Trophoblast cell (in vitro differentiated cells and primary cell): ENCODE results near the gene ATXN1.

Experiments used
- DNase-seq, 2 donors: peaks; one replicate each; pipeline ENCODE4 v3.0.0-alpha.2; 2016
- H2AFZ ChIP-seq: 2 replicates; pipeline ENCODE4 v1.6.1; 2013; ENCODE audit warnings: low read length, moderate library complexity, mild to moderate bottlenecking; ENCODE audit not compliant: insufficient read depth, poor library complexity
- H2AK5ac ChIP-seq: 2 replicates; pipeline ENCODE4 v1.6.1; 2013; ENCODE audit warnings: mild to moderate bottlenecking, low read length
- H2BK120ac ChIP-seq: 2 replicates; pipeline ENCODE4 v1.6.1; 2013; ENCODE audit warnings: low read length, mild to moderate bottlenecking, moderate library complexity; ENCODE audit not compliant: insufficient read depth, poor library complexity
- H2BK12ac ChIP-seq: 2 replicates; pipeline ENCODE4 v1.6.1; 2013; ENCODE audit warnings: mild to moderate bottlenecking, low read length, moderate library complexity
- H2BK5ac ChIP-seq: 2 replicates; pipeline ENCODE4 v1.6.1; 2013; ENCODE audit warnings: low read length, low read depth, moderate library complexity, mild to moderate bottlenecking; ENCODE audit not compliant: poor library complexity
- H3K14ac ChIP-seq: 2 replicates; pipeline ENCODE4 v1.6.1; 2013; ENCODE audit warnings: mild to moderate bottlenecking, low read length
- H3K18ac ChIP-seq: 2 replicates; pipeline ENCODE4 v1.6.1; 2013; ENCODE audit warnings: mild to moderate bottlenecking, low read length
- H3K23ac ChIP-seq: 2 replicates; pipeline ENCODE4 v1.6.1; 2013; ENCODE audit warnings: low read length
- H3K27ac ChIP-seq: 2 replicates; pipeline ENCODE4 v1.5.1; 2013; ENCODE audit warnings: low read depth, mild to moderate bottlenecking, inconsistent platforms, low read length, moderate library complexity
- H3K27me3 ChIP-seq: 2 replicates; pipeline ENCODE4 v1.6.1; 2013; ENCODE audit warnings: inconsistent platforms, mild to moderate bottlenecking, low read length, moderate library complexity; ENCODE audit not compliant: insufficient read depth
- H3K36me3 ChIP-seq, 2 experiments: 1 replicate in 1 of 2; 2 replicates in 1 of 2; pipeline ENCODE4 v1.6.1; 2013; ENCODE audit warnings: low read length in 2 of 2, mild to moderate bottlenecking in 2 of 2, moderate library complexity in 1 of 2; ENCODE audit not compliant: insufficient read depth in 2 of 2, control insufficient read depth in 1 of 2
- H3K4ac ChIP-seq: 2 replicates; pipeline ENCODE4 v1.6.1; 2013; ENCODE audit warnings: low read depth, mild to moderate bottlenecking, low read length, moderate library complexity
- H3K4me1 ChIP-seq, 2 experiments: 1 replicate in 1 of 2; 2 replicates in 1 of 2; pipeline ENCODE4 v1.6.1; 2013; ENCODE audit warnings: low read length in 2 of 2, mild to moderate bottlenecking in 2 of 2, moderate library complexity in 1 of 2; ENCODE audit not compliant: insufficient read depth in 2 of 2, control insufficient read depth in 1 of 2
- H3K4me2 ChIP-seq: 2 replicates; pipeline ENCODE4 v1.6.1; 2013; ENCODE audit warnings: inconsistent platforms, mild to moderate bottlenecking, low read length, moderate library complexity
- H3K4me3 ChIP-seq: 2 replicates; pipeline ENCODE4 v1.5.1; 2013; ENCODE audit warnings: mild to moderate bottlenecking, low read depth, low read length, inconsistent platforms
- H3K79me1 ChIP-seq: one replicate; pipeline ENCODE4 v1.6.1; 2013; ENCODE audit warnings: low read length
- H3K79me2 ChIP-seq: 2 replicates; pipeline ENCODE4 v1.6.1; 2013; ENCODE audit warnings: low read length, mild to moderate bottlenecking; ENCODE audit not compliant: control insufficient read depth, insufficient read depth, poor library complexity
- H3K9ac ChIP-seq: 2 replicates; pipeline ENCODE4 v1.6.1; 2013; ENCODE audit warnings: mild to moderate bottlenecking, low read length
- H3K9me3 ChIP-seq: 2 replicates; pipeline ENCODE4 v1.6.1; 2013; ENCODE audit warnings: low read depth, mild to moderate bottlenecking, control low read depth, inconsistent platforms, low read length; ENCODE audit not compliant: insufficient read depth
- H4K12ac ChIP-seq: 2 replicates; pipeline ENCODE4 v1.6.1; 2013; ENCODE audit warnings: low read depth, mild to moderate bottlenecking, low read length, moderate library complexity
- H4K8ac ChIP-seq: 2 replicates; pipeline ENCODE4 v1.6.1; 2013; ENCODE audit warnings: low read depth, mild to moderate bottlenecking, low read length, moderate library complexity
- H4K91ac ChIP-seq: one replicate; pipeline ENCODE4 v1.6.1; 2013; ENCODE audit warnings: low read depth, mild to moderate bottlenecking, low read length, moderate library complexity
- WGBS: extraction: QIAGEN DNeasy Blood & Tissue Kit; methylation state at CpG from one replicate; pipeline ENCODE4 v1.1.7; 2013; ENCODE audit warnings: missing lambda C conversion rate; ENCODE audit not compliant: insufficient read length, insufficient coverage; ENCODE audit errors: extremely low coverage; 5-methylcytosine and 5-hydroxymethylcytosine counted together

ATXN1 gene

GRCh38 chr6:16769131-16769985 lies 8.1 kb upstream of the ATXN1 start:
- H3K79me2 ChIP-seq = no peaks in the 10 kb centered on the region
- DNase-seq = peak; percentile 31 to 61
- H2BK5ac ChIP-seq = no peak overlapping the region
- H4K8ac ChIP-seq = no peak overlapping the region
- H3K27me3 ChIP-seq = no peaks in the 10 kb centered on the region
- no peak overlapping the region for H3K14ac ChIP-seq
- no peaks in the 10 kb centered on the region for H3K36me3 ChIP-seq
- H2BK12ac ChIP-seq = no peak overlapping the region
- H2AK5ac ChIP-seq = no peak overlapping the region
- H3K18ac ChIP-seq = no peak overlapping the region
- no peak overlapping the region for H3K9ac ChIP-seq
- no peaks in the 10 kb centered on the region for H3K9me3 ChIP-seq
- no peak overlapping the region for H4K12ac ChIP-seq
- H2BK120ac ChIP-seq = no peak overlapping the region
- H2AFZ ChIP-seq = no peak overlapping the region
- H3K27ac ChIP-seq = no peak overlapping the region
- no peak overlapping the region for H3K23ac ChIP-seq
- H3K79me1 ChIP-seq = no peaks in the 10 kb centered on the region
- no peak overlapping the region for H4K91ac ChIP-seq
- no peak overlapping the region for H3K4ac ChIP-seq
- no peak overlapping the region for H3K4me3 ChIP-seq
- peak overlapping the region; percentile 21 for H3K4me2 ChIP-seq
- no CpG with 5 or more reads among the region's 8 CpGs for WGBS
- no peaks in the 10 kb centered on the region for H3K4me1 ChIP-seq

GRCh38 chr6:16768477-16768830 lies 7.2 kb upstream of the ATXN1 start:
- Histone ChIP-seq H3K9me3 (no peaks in the 10 kb centered on the region), H4K8ac (no peak overlapping the region), H3K4me1 (no peaks in the 10 kb centered on the region), H3K9ac (no peak overlapping the region), H3K4me2 (no peak overlapping the region), H3K27me3 (no peaks in the 10 kb centered on the region), H2AK5ac (no peak overlapping the region), H2AFZ (no peak overlapping the region), H3K23ac (no peak overlapping the region), H2BK12ac (peak overlapping the region; percentile 36), H2BK5ac (no peak overlapping the region), H3K27ac (no peak overlapping the region), H3K18ac (no peak overlapping the region), H3K79me1 (no peaks in the 10 kb centered on the region), H3K14ac (no peak overlapping the region), H4K91ac (no peak overlapping the region), H3K4ac (no peak overlapping the region), H2BK120ac (no peak overlapping the region), H3K79me2 (no peaks in the 10 kb centered on the region), H3K36me3 (no peaks in the 10 kb centered on the region), H3K4me3 (no peak overlapping the region), H4K12ac (no peak overlapping the region)
- no peak for DNase-seq
- no CpG with 5 or more reads among the region's 3 CpGs for WGBS

- Histone ChIP-seq H2BK12ac (peak overlapping the region; percentile 36), H4K12ac (no peak overlapping the region)
- WGBS = no CpG with 5 or more reads among the region's 2 CpGs
Observed at GRCh38 chr6:16767765-16768476, 6.7 kb upstream of the ATXN1 start.

GRCh38 chr6:16766836-16767745 lies 5.8 kb upstream of the ATXN1 start:
- Histone ChIP-seq H2AK5ac (peak overlapping the region; percentile 7), H3K4me2 (no peak overlapping the region), H3K4me3 (no peak overlapping the region), H4K12ac (no peak overlapping the region), H3K79me1 (peaks cover 1% of the 10 kb centered on the region), H3K9me3 (no peaks in the 10 kb centered on the region), H3K14ac (no peak overlapping the region), H3K9ac (no peak overlapping the region), H4K91ac (peak overlapping the region; percentile 28), H3K27me3 (no peaks in the 10 kb centered on the region), H2BK120ac (no peak overlapping the region), H2AFZ (no peak overlapping the region), H3K18ac (no peak overlapping the region), H3K36me3 (no peaks in the 10 kb centered on the region), H2BK5ac (peak overlapping the region; percentile 39), H3K23ac (no peak overlapping the region), H3K4ac (no peak overlapping the region), H4K8ac (no peak overlapping the region), H3K4me1 (peaks cover 0 to 2% of the 10 kb centered on the region in 2 experiments), H3K79me2 (no peaks in the 10 kb centered on the region), H3K27ac (no peak overlapping the region), H2BK12ac (peak overlapping the region; percentile 73)
- no CpG with 5 or more reads among the region's 7 CpGs for WGBS
- no peak for DNase-seq

More at GRCh38 chr6:16767765-16768476, 6.7 kb upstream of the ATXN1 start:
- H2BK5ac ChIP-seq = no peak overlapping the region
- no peak overlapping the region for H3K4me3 ChIP-seq
- H4K91ac ChIP-seq = no peak overlapping the region
- H2AFZ ChIP-seq = no peak overlapping the region
- no peaks in the 10 kb centered on the region for H3K36me3 ChIP-seq
- H3K9me3 ChIP-seq = no peaks in the 10 kb centered on the region
- no peak overlapping the region for H3K27ac ChIP-seq
- no peak overlapping the region for H3K9ac ChIP-seq
- no peak overlapping the region for H3K4me2 ChIP-seq
- no peak overlapping the region for H3K14ac ChIP-seq
- no peak for DNase-seq
- H4K8ac ChIP-seq = no peak overlapping the region
- no peaks in the 10 kb centered on the region for H3K4me1 ChIP-seq
- H3K18ac ChIP-seq = no peak overlapping the region
- no peaks in the 10 kb centered on the region for H3K27me3 ChIP-seq
- H3K23ac ChIP-seq = no peak overlapping the region
- H2AK5ac ChIP-seq = no peak overlapping the region
- H3K4ac ChIP-seq = no peak overlapping the region
- no peaks in the 10 kb centered on the region for H3K79me2 ChIP-seq
- H2BK120ac ChIP-seq = no peak overlapping the region
- H3K79me1 ChIP-seq = no peaks in the 10 kb centered on the region
